Stromal cell of bone marrow (primary cell): Measurements from ENCODE around the gene IL15.

Source experiments
- DNase-seq: peaks from one replicate; pipeline ENCODE4 v3.0.0-alpha.2; 2012; ENCODE audit warnings: low read depth

The IL15 gene

DNA sequence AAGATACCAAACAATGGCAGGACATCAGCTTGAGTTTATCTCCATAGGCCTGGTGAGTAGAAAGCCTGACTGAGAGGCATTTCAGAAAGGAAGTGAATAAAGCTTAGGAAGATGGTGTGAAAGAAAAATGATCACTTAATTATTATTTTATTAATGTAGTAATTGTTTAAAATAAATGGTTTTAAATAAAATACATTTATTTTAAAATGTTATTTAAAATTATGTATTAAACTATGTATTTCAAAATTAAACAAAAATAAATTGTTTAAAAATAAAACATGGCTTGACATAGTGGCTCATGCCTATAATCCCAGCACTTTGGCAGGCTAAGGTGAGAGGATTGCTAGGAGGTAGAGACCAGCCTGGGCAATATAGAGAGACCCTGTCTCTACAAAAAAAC is 145.8 kb downstream of the IL15 start:
- DNase-seq: no peak
